ENCODE data around the gene BRICD5.
A peak's percentile ranks its signal among the peaks of the same experiment; 100 is the strongest.
"Not testable (repeated sequence)": the region's sequence is repeated elsewhere in the genome, so short reads cannot be mapped to it uniquely, and the experiment has no call there.

Gene BRICD5

DNA sequence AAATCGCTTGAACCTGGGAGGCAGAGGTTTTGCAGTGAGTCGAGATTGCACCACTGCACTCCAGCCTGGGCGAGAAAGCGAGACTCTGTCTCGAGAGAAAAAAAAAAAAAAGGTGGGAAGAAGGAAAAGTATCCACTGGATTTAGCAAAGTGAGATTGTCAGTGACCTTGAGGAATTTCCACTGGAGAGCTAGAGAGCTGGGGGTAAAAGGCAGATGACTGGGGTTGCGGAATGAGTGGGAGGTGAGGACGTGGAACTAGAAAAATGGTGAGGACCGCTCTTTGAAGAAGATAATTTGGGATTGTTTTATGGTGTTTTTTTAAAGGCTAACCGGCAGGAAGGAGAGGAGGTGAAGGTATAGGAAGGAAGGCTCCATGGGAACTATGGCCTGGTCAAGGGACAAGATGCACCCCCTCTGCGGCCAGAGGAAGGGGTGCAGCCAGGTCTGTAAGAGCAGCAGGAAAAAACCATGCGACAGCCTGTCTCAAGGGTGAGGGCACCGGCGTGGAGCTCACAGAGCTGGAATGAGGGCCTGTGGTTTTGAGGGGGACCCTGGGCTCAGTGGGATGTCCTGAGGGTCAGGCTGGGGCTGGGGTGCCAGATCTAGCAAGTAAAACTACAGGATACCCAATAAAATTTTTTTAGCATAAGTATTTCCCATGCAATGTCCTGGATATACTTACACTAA is 6.1 kb downstream of the BRICD5 start:
- peaks cover 28 to 30% (median 29%) of the 10 kb centered on the region in 11 experiments for H3K36me3 ChIP-seq
- H4K20me1 ChIP-seq, result peaks cover 0 to 35% (median 6%) of the 10 kb centered on the region in 11 experiments; a peak in 11 of 22 replicates
- H3K9ac ChIP-seq, result peak overlapping the region; percentile 90 to 99 (median 95)
- TF ChIP-seq Cebpa-rat (IDR thresholded peaks at IDR 0.05), result no peak
- H3K9me3 ChIP-seq (replicated peaks in 1 of 11), result no peaks in the 10 kb centered on the region
- H3K4me1 ChIP-seq, result peaks cover 27 to 33% (median 31%) of the 10 kb centered on the region in 10 experiments
- peaks cover 6 to 29% (median 15%) of the 10 kb centered on the region in 11 experiments for H3K27me3 ChIP-seq
- peak overlapping the region; percentile 87 to 99 (median 96) for H3K27ac ChIP-seq
- H3K4me3 ChIP-seq, result peak overlapping the region; percentile 62 to 86 (median 72)
- peak overlapping the region; percentile 82 to 99 (median 89) for H3K4me2 ChIP-seq

DNA sequence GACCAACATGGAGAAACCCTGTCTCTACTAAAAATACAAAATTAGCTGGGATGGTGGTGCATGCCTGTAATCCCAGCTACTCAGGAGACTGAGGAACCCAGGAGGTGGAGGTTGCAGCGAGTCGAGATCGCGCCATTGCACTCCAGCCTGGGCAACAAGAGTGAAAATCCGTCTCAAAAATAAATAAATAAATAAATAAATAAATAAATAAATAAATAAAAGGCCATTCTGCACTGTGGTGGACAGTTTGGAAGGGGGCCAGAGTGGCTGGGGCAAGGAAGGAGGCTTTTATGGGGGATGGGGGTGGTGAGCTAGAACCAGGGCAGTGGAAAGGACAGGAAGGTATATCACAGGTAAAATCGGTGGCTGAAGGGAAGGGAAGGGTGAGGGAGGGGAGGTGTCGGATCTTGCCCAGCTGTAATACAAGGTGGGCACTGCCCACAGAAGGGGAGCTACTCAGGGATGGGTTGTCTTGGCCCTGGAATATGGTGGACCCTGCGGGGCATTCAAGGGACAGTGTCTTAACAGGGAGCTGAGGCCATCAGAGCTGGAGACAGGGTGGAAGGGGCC is 7.5 kb downstream of the BRICD5 start:
- not testable (repeated sequence) for H3K9ac ChIP-seq
- H3K4me1 ChIP-seq, result peaks cover 27 to 33% (median 31%) of the 10 kb centered on the region in 10 experiments

DNA sequence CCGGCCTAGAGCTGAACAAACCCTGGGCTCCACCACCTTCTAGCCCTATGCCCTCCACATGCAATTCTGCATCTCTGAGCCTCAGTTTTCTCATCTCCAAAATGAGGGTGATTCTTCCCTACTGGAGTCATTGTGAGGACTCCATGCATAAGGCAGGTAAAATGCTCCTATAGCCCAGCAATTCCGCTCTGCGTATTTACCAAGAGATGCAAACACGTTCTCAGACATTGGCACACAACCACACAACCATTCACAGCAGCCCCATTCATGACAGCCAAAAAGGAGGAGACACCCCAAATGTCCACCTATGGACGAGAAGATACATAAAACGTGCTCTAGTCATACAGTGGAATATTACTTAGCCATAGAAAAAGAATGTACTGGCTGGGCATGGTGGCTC is 10.3 kb downstream of the BRICD5 start:
- no peak for TF ChIP-seq Cebpa-rat (IDR thresholded peaks at IDR 0.05)
- no peak overlapping the region for H3K4me3 ChIP-seq
- H3K9ac ChIP-seq, result no peak overlapping the region
- H3K27ac ChIP-seq, result no peak overlapping the region
- H3K36me3 ChIP-seq, result no peaks in the 10 kb centered on the region
- H3K27me3 ChIP-seq, result peaks cover 46 to 70% (median 58%) of the 10 kb centered on the region in 11 experiments
- H3K9me3 ChIP-seq (replicated peaks in 1 of 11), result no peaks in the 10 kb centered on the region
- H3K4me2 ChIP-seq, result no peak overlapping the region
- H4K20me1 ChIP-seq, result peaks cover 0 to 28% (median 5%) of the 10 kb centered on the region in 11 experiments; a peak in 17 of 22 replicates
- H3K4me1 ChIP-seq, result peaks cover 12 to 18% (median 15%) of the 10 kb centered on the region in 10 experiments

More for the DNA sequence above, 7.5 kb downstream of the BRICD5 start:
- peaks cover 0 to 25% (median 0%) of the 10 kb centered on the region in 11 experiments; a peak in 7 of 22 replicates for H4K20me1 ChIP-seq
- not testable (repeated sequence) for H3K27ac ChIP-seq; H3K4me2 ChIP-seq; H3K4me3 ChIP-seq; H3K9me3 ChIP-seq (replicated peaks in 1 of 11)
- H3K36me3 ChIP-seq, result peaks cover 14 to 16% (median 16%) of the 10 kb centered on the region in 11 experiments
- peaks cover 20 to 42% (median 29%) of the 10 kb centered on the region in 11 experiments for H3K27me3 ChIP-seq

DNA sequence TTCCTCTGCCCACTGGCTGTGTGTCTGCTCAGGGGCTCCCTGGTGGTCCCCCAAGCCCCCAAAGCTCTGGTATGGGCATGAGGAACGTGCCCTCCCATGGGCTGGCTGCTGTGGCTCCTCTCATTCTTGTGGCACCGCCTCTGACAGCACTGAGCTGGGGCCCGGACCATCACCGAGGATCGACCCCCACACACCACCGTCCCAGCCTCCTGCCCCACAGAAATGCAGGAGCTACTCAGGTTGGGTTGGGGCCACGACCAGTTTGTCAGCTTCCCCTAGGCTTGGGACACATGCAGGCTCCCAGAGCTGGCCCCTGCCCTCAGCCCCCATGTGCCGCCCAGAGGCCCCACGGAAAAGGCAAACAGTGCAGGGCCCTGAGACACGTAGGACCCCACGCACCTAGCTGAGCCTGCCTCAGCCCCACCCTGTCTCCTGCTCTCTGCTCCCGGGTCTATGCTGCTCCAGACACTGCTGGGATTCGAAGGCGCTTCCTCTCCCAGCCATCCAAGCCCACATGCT is 11.0 kb downstream of the BRICD5 start:
- peaks cover 52 to 76% (median 64%) of the 10 kb centered on the region in 11 experiments for H3K27me3 ChIP-seq
- no peak overlapping the region for H3K9ac ChIP-seq
- TF ChIP-seq Cebpa-rat (IDR thresholded peaks at IDR 0.05), result no peak
- no peaks in the 10 kb centered on the region for H3K36me3 ChIP-seq
- no peaks in the 10 kb centered on the region for H3K9me3 ChIP-seq (replicated peaks in 1 of 11)
- H3K27ac ChIP-seq, result no peak overlapping the region
- H3K4me2 ChIP-seq, result no peak overlapping the region
- peaks cover 15 to 22% (median 18%) of the 10 kb centered on the region in 10 experiments for H3K4me1 ChIP-seq
- no peak overlapping the region for H3K4me3 ChIP-seq
- H4K20me1 ChIP-seq, result peaks cover 0 to 34% (median 12%) of the 10 kb centered on the region in 11 experiments; a peak in 17 of 22 replicates

DNA sequence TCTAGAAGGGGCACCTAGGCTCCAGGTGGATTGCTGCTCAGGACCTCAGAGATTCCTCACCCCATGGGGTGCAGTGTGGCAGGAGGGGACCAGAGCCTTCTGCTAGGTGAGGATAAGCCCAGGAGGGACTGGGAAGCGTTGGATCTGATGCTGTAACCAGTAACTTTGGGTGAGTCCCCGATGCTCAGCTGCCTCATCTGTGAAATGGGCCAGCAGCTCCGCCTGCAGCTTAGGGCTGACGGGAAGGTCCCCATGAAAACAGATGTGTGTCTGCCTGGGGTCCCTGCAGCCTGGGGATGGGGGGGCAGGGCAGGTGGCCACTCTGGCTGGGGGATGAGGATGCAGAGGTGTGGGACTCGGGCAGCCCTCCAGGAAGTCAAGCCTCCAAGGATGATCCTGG is 11.6 kb downstream of the BRICD5 start:
- Histone ChIP-seq H3K4me3 (no peak overlapping the region), H3K27ac (no peak overlapping the region), H3K36me3 (no peaks in the 10 kb centered on the region), H3K4me2 (no peak overlapping the region), H3K9ac (no peak overlapping the region), H3K4me1 (peaks cover 10 to 22% (median 16%) of the 10 kb centered on the region in 10 experiments; a peak in 17 of 20 replicates), H3K9me3 (replicated peaks in 1 of 11) (no peaks in the 10 kb centered on the region), H4K20me1 (peaks cover 0 to 40% (median 17%) of the 10 kb centered on the region in 11 experiments; a peak in 17 of 22 replicates), H3K27me3 (peaks cover 58 to 82% (median 70%) of the 10 kb centered on the region in 11 experiments)
- no peak for TF ChIP-seq Cebpa-rat (IDR thresholded peaks at IDR 0.05)

DNA sequence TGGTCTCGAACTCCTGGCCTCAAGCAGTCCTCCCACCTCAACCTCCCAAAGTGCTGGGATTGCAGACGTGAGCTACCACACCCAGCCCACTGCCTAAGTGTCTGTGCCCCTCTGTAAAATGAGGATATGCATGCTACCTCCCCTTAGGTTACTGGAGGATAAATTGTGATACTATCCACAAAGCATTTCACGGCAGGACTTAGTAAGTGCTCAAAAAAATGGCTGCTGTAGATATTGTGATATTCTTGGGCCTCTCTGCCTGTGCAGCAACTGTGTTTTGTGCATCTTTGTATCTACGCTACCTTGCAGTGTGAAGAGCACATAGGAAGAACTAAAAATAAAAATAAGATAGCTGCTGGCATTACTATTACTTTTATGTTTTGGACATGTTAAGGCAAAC is 12.4 kb downstream of the BRICD5 start:
- Histone ChIP-seq H4K20me1 (peaks cover 0 to 44% (median 20%) of the 10 kb centered on the region in 11 experiments; a peak in 17 of 22 replicates), H3K36me3 (no peaks in the 10 kb centered on the region), H3K27me3 (peaks cover 66 to 90% (median 78%) of the 10 kb centered on the region in 11 experiments), H3K4me2 (no peak overlapping the region), H3K9ac (no peak overlapping the region), H3K9me3 (replicated peaks in 1 of 11) (no peaks in the 10 kb centered on the region), H3K27ac (no peak overlapping the region), H3K4me3 (no peak overlapping the region), H3K4me1 (peaks cover 10 to 26% (median 16%) of the 10 kb centered on the region in 10 experiments; a peak in 17 of 20 replicates)
- no peak for TF ChIP-seq Cebpa-rat (IDR thresholded peaks at IDR 0.05)

DNA sequence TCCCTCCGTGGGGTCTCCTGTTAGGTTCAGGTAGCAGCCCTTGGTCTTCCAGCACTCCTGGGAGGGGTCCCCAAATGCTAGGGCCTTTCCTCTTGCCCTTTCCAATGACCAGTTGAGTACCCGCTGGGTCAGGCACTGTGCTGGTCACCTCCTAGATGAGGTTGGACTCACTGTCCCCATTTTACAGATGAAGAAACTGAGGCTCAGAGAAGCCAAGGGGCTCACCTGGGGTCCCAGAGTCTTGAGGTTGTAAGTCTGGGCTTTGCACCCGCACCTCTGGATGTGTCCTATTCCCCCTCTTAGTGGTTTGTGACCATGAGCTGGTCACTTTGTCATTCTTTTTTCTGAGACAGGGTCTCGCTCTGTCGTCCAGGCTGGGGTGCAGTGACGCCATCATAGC is 12.9 kb downstream of the BRICD5 start:
- H3K9me3 ChIP-seq (replicated peaks in 1 of 11), result no peaks in the 10 kb centered on the region
- no peak overlapping the region for H3K4me3 ChIP-seq
- H3K36me3 ChIP-seq, result no peaks in the 10 kb centered on the region
- H3K27me3 ChIP-seq, result peaks cover 67 to 91% (median 79%) of the 10 kb centered on the region in 11 experiments
- H3K27ac ChIP-seq, result no peak overlapping the region
- peaks cover 10 to 26% (median 16%) of the 10 kb centered on the region in 10 experiments; a peak in 17 of 20 replicates for H3K4me1 ChIP-seq
- no peak for TF ChIP-seq Cebpa-rat (IDR thresholded peaks at IDR 0.05)
- no peak overlapping the region for H3K4me2 ChIP-seq
- H3K9ac ChIP-seq, result no peak overlapping the region
- peaks cover 0 to 44% (median 20%) of the 10 kb centered on the region in 11 experiments; a peak in 17 of 22 replicates for H4K20me1 ChIP-seq

DNA sequence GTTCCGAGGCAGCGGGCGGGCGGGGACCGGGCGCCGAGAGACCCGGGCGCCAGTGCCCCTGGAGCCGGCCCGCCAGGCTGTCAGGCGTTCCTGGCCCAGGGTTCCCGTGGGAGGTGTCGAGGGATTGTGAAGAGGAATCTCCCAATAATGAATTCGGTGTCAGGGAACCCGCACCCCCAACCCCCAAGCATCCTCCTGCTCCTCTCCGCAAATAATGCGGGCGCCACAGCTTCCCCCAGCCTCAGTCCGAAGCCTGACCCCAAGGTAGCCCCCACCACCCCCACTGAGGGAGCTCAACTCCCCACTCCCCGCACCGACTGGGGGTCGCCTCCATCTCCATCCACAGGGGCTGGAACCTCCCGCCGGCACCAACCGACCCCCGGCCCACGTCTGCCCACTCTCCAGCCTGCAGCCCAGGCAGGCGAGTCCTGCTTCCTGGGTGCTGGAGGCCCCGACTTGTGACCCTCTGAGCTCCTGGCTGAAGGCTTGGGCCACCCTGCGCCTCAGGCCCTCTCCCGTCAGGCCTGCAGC is 13.6 kb downstream of the BRICD5 start:
- H3K27me3 ChIP-seq, result peaks cover 66 to 85% (median 79%) of the 10 kb centered on the region in 11 experiments
- H3K27ac ChIP-seq, result peak overlapping the region in 1 of 11 experiments; percentile 26; a peak in 1 of 22 replicates
- no peaks in the 10 kb centered on the region for H3K9me3 ChIP-seq (replicated peaks in 1 of 11)
- TF ChIP-seq Cebpa-rat (IDR thresholded peaks at IDR 0.05), result no peak
- peaks cover 0 to 44% (median 20%) of the 10 kb centered on the region in 11 experiments; a peak in 17 of 22 replicates for H4K20me1 ChIP-seq
- H3K9ac ChIP-seq, result peak overlapping the region in 9 of 11 experiments; percentile 42 to 73 (median 60); a peak in 14 of 22 replicates
- H3K36me3 ChIP-seq, result no peaks in the 10 kb centered on the region
- H3K4me1 ChIP-seq, result peaks cover 10 to 27% (median 16%) of the 10 kb centered on the region in 10 experiments; a peak in 17 of 20 replicates
- peak overlapping the region; percentile 40 to 68 (median 54) for H3K4me3 ChIP-seq
- peak overlapping the region; percentile 70 to 79 (median 76) for H3K4me2 ChIP-seq

Data from BLaER1 treated with 17β-estradiol and CSF1 and Interleukin-3, amounts not matched to agents 10 nM and 100 nM (cell line).